HG03571 (cell line): ENCODE results near the gene CNPY1.

ENCODE experiments used
- ATAC-seq: cut with Tn5 transposase; IDR thresholded peaks from one replicate; pipeline ENCODE4 v1.9.1; 2021; ENCODE audit not compliant: unreplicated experiment

Gene CNPY1

GRCh38 chr7:155514296-155514695, 32.1 kb downstream of the CNPY1 start:
- ATAC-seq: no peak

- no peak for ATAC-seq
These were observed 32.6 kb downstream of the CNPY1 start for GRCh38 chr7:155513543-155514285.

GRCh38 chr7:155512246-155512887, 34.0 kb downstream of the CNPY1 start:
- no peak for ATAC-seq

GRCh38 chr7:155511702-155511996, 34.7 kb downstream of the CNPY1 start:
- no peak for ATAC-seq

GRCh38 chr7:155510975-155511701, 35.2 kb downstream of the CNPY1 start:
- ATAC-seq: no peak

GRCh38 chr7:155509725-155510551, 36.4 kb downstream of the CNPY1 start:
- no peak for ATAC-seq

GRCh38 chr7:155509359-155509724, 37.0 kb downstream of the CNPY1 start:
- no peak for ATAC-seq

GRCh38 chr7:155508376-155509358, 37.7 kb downstream of the CNPY1 start:
- ATAC-seq: no peak

- no peak for ATAC-seq
These were observed 38.8 kb downstream of the CNPY1 start for GRCh38 chr7:155507576-155507975.

GRCh38 chr7:155506854-155507337, 39.5 kb downstream of the CNPY1 start:
- no peak for ATAC-seq

- no peak for ATAC-seq
These were observed 41.0 kb downstream of the CNPY1 start for GRCh38 chr7:155505422-155505793.

- no peak for ATAC-seq
These were observed 49.0 kb downstream of the CNPY1 start for GRCh38 chr7:155497149-155497901.

- no peak for ATAC-seq
These were observed 49.9 kb downstream of the CNPY1 start for GRCh38 chr7:155496267-155497005.

GRCh38 chr7:155495440-155496248, 50.7 kb downstream of the CNPY1 start:
- no peak for ATAC-seq

- ATAC-seq: no peak
These were observed 51.8 kb downstream of the CNPY1 start for GRCh38 chr7:155494551-155494950.

GRCh38 chr7:155493744-155494538, 52.4 kb downstream of the CNPY1 start:
- no peak for ATAC-seq

GRCh38 chr7:155491812-155492211, 54.5 kb downstream of the CNPY1 start:
- no peak for ATAC-seq
